ENCODE measurements around the gene PCDHGA6.
"Not testable (repeated sequence)": the region's sequence is repeated elsewhere in the genome, so short reads cannot be mapped to it uniquely, and the experiment has no call there.

The PCDHGA6 gene

DNA sequence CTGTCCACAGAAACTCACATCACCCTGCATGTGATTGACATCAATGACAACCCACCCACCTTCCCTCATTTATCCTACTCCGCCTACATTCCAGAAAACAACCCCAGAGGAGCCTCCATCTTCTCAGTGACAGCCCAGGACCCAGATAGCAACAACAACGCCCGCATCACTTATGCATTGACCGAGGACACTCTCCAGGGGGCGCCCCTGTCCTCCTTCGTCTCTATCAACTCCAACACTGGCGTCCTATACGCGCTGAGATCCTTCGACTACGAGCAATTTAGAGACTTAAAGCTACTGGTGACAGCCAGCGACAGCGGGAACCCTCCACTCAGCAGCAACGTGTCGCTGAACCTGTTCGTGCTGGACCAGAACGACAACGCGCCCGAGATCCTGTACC, 28.4 kb upstream of the PCDHGA6 start:
- Histone ChIP-seq H3K27me3 (ENCODE audit: control insufficient read depth in 1 of 2, insufficient read depth in 2 of 2, low read length in 2 of 2) (no peaks in the 10 kb centered on the region), H3K9me3 (ENCODE audit: low read length) (peaks cover 60% of the 10 kb centered on the region), H3K4me3 (ENCODE audit: low read depth in 1 of 2, low read length in 2 of 2) (peak overlapping the region in 1 of 2 donors; percentile 11), H3K27ac (ENCODE audit: low read depth, low read length) (no peak overlapping the region), H3K9ac (ENCODE audit: low read length) (no peak overlapping the region), H3K4me1 (ENCODE audit: insufficient read depth, low read length) (no peaks in the 10 kb centered on the region), H3K36me3 (ENCODE audit: insufficient read depth, low read length) (no peaks in the 10 kb centered on the region)

DNA sequence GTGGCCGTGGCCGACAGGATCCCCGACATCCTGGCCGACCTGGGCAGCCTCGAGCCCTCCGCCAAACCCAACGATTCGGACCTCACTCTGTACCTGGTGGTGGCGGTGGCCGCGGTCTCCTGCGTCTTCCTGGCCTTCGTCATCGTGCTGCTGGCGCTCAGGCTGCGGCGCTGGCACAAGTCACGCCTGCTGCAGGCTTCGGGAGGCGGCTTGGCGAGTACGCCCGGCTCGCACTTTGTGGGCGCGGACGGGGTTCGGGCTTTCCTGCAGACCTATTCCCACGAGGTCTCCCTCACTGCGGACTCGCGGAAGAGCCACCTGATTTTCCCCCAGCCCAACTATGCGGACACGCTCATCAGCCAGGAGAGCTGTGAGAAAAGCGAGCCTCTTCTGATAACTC, 27.7 kb upstream of the PCDHGA6 start:
- peaks cover 63% of the 10 kb centered on the region for H3K9me3 ChIP-seq (ENCODE audit: low read length)
- H3K36me3 ChIP-seq (ENCODE audit: insufficient read depth, low read length); H3K27me3 ChIP-seq (ENCODE audit: control insufficient read depth in 1 of 2, insufficient read depth in 2 of 2, low read length in 2 of 2); H3K27ac ChIP-seq (ENCODE audit: low read depth, low read length); H3K9ac ChIP-seq (ENCODE audit: low read length); H3K4me3 ChIP-seq (ENCODE audit: low read depth in 1 of 2, low read length in 2 of 2); H3K4me1 ChIP-seq (ENCODE audit: insufficient read depth, low read length): not testable (repeated sequence)

DNA sequence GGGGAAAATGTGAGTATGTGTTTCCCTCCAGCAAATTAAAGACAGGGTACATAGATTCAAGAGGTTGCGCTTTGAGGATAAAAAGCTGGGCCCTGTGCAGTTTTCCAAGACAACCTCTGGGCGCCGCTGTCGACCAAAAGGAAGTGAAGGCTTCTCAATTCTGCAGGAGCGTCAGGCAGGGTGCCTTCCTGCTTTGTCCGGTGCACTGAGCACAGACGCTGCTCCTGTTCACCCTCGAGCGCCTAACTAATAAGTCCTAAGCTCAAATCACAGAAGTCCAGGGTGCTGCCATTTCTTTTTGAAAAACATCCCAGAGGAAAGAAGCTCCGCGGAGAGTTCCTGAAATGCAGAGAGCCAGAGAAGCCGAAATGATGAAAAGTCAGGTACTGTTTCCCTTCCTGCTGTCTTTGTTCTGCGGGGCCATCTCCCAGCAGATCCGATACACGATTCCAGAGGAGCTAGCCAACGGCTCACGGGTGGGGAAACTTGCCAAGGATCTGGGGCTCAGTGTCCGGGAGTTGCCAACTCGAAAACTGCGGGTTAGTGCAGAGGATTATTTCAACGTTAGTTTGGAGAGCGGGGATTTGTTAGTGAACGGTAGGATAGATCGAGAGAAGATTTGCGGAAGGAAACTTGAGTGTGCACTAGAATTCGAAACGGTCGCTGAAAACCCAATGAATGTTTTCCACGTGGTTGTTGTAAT, 23.6 kb upstream of the PCDHGA6 start, which contains the start of gene PCDHGB1:
TSS of gene PCDHGB1 (plus strand) at position 183 of the 703 bp plus-strand sequence. CDS start at position 345, 162 bp downstream.
- H3K4me3 ChIP-seq (ENCODE audit: low read depth in 1 of 2, low read length in 2 of 2) = peak within 1 kb of the TSS; percentile 4 to 42
- H3K9ac ChIP-seq (ENCODE audit: low read length) = no peak within 1 kb of the TSS
- H3K9me3 ChIP-seq (ENCODE audit: low read length) = peaks cover 44% of the 10 kb centered on the region
- no peaks in the 10 kb centered on the region for H3K4me1 ChIP-seq (ENCODE audit: insufficient read depth, low read length)
- no peaks in the 10 kb centered on the region for H3K36me3 ChIP-seq (ENCODE audit: insufficient read depth, low read length)
- no peaks in the 10 kb centered on the region for H3K27me3 ChIP-seq (ENCODE audit: control insufficient read depth in 1 of 2, insufficient read depth in 2 of 2, low read length in 2 of 2)
- H3K27ac ChIP-seq (ENCODE audit: low read depth, low read length) = no peak within 1 kb of the TSS

DNA sequence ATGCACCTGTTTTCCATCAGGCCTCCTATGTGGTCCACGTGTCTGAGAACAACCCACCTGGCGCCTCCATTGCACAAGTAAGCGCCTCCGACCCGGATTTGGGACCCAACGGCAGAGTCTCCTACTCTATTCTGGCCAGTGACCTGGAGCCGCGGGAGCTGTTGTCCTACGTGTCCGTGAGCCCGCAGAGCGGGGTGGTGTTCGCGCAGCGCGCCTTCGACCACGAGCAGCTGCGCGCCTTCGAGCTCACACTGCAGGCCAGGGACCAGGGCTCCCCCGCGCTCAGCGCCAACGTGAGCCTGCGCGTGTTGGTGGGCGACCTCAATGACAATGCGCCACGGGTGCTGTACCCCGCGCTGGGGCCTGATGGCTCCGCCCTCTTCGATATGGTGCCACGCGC, 22.1 kb upstream of the PCDHGA6 start:
- H3K4me3 ChIP-seq (ENCODE audit: low read depth in 1 of 2, low read length in 2 of 2) = peak overlapping the region in 1 of 2 donors; percentile 42
- no peak overlapping the region for H3K9ac ChIP-seq (ENCODE audit: low read length)
- H3K9me3 ChIP-seq (ENCODE audit: low read length) = peaks cover 55% of the 10 kb centered on the region
- no peaks in the 10 kb centered on the region for H3K27me3 ChIP-seq (ENCODE audit: control insufficient read depth in 1 of 2, insufficient read depth in 2 of 2, low read length in 2 of 2)
- no peaks in the 10 kb centered on the region for H3K36me3 ChIP-seq (ENCODE audit: insufficient read depth, low read length)
- no peak overlapping the region for H3K27ac ChIP-seq (ENCODE audit: low read depth, low read length)
- H3K4me1 ChIP-seq (ENCODE audit: insufficient read depth, low read length) = no peaks in the 10 kb centered on the region

DNA sequence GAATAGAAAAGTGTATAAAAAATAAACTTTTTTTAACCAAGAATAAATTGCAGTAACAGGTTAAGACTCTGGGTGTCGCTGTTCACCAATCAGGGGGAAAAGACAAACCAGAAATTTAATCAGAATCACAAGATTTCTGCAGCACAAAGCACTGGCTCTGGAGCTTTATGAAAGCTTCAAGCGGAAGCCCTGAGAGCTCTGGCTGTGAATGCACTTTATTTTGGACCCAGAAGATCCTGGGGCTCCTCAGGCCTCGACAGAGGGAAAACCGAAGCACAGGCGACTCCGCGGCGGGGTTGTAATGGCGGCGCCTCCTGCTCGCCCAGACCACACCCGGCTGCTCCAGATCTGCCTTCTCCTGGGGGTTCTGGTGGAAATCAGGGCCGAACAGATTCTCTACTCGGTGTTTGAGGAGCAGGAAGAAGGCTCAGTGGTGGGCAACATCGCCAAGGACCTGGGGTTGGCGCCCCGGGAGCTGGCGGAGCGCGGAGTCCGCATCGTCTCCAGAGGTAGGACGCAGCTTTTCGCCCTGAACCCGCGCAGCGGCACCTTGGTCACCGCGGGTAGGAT, 18.7 kb upstream of the PCDHGA6 start, which contains the start of gene PCDHGA4:
TSS of gene PCDHGA4 (plus strand) at position 122 of the 570 bp plus-strand sequence. CDS start at position 209, 87 bp downstream.
- H3K9me3 ChIP-seq (ENCODE audit: low read length) = peaks cover 48% of the 10 kb centered on the region

DNA sequence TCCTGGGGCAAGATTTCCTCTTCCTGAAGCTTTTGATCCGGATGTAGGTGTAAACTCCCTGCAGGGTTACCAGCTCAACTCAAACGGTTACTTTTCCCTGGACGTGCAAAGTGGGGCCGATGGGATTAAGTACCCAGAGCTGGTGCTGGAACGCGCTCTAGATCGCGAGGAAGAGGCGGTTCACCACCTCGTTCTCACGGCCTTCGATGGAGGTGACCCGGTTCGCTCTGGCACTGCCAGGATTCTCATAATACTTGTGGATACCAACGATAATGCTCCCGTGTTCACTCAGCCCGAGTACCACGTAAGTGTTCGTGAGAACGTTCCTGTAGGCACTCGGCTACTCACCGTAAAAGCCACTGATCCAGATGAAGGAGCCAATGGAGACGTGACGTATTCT, 18.1 kb upstream of the PCDHGA6 start:
- peaks cover 48% of the 10 kb centered on the region for H3K9me3 ChIP-seq (ENCODE audit: low read length)
- no peaks in the 10 kb centered on the region for H3K27me3 ChIP-seq (ENCODE audit: control insufficient read depth in 1 of 2, insufficient read depth in 2 of 2, low read length in 2 of 2)
- H3K27ac ChIP-seq (ENCODE audit: low read depth, low read length) = no peak overlapping the region
- H3K4me3 ChIP-seq (ENCODE audit: low read depth in 1 of 2, low read length in 2 of 2) = peak overlapping the region; percentile 5 to 12
- H3K36me3 ChIP-seq (ENCODE audit: insufficient read depth, low read length) = no peaks in the 10 kb centered on the region
- H3K4me1 ChIP-seq (ENCODE audit: insufficient read depth, low read length) = no peaks in the 10 kb centered on the region
- no peak overlapping the region for H3K9ac ChIP-seq (ENCODE audit: low read length)

More for the DNA sequence above, 18.7 kb upstream of the PCDHGA6 start, which contains the start of gene PCDHGA4:
- no peaks in the 10 kb centered on the region for H3K27me3 ChIP-seq (ENCODE audit: control insufficient read depth in 1 of 2, insufficient read depth in 2 of 2, low read length in 2 of 2)
- no peaks in the 10 kb centered on the region for H3K4me1 ChIP-seq (ENCODE audit: insufficient read depth, low read length)
- H3K36me3 ChIP-seq (ENCODE audit: insufficient read depth, low read length) = no peaks in the 10 kb centered on the region
- no peak within 1 kb of the TSS for H3K9ac ChIP-seq (ENCODE audit: low read length)
- peak within 1 kb of the TSS; percentile 5 to 12 for H3K4me3 ChIP-seq (ENCODE audit: low read depth in 1 of 2, low read length in 2 of 2)
- H3K27ac ChIP-seq (ENCODE audit: low read depth, low read length) = no peak within 1 kb of the TSS

DNA sequence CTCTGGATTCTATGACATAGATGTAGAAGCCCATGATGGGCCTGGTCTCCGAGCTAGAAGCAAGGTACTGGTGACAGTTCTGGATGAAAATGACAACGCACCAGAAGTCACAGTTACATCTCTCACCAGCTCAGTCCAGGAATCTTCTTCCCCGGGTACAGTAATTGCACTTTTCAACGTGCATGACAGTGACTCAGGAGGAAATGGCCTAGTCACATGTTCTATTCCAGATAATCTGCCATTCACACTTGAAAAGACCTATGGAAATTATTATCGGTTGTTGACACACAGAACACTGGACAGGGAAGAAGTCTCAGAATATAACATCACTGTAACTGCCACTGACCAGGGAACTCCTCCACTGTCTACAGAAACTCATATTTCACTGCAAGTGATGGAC, 17.6 kb upstream of the PCDHGA6 start:
- Histone ChIP-seq H3K4me3 (ENCODE audit: low read depth in 1 of 2, low read length in 2 of 2) (peak overlapping the region in 1 of 2 donors; percentile 5), H3K27ac (ENCODE audit: low read depth, low read length) (no peak overlapping the region), H3K36me3 (ENCODE audit: insufficient read depth, low read length) (no peaks in the 10 kb centered on the region), H3K9me3 (ENCODE audit: low read length) (peaks cover 48% of the 10 kb centered on the region), H3K4me1 (ENCODE audit: insufficient read depth, low read length) (no peaks in the 10 kb centered on the region), H3K9ac (ENCODE audit: low read length) (no peak overlapping the region), H3K27me3 (ENCODE audit: control insufficient read depth in 1 of 2, insufficient read depth in 2 of 2, low read length in 2 of 2) (no peaks in the 10 kb centered on the region)

DNA sequence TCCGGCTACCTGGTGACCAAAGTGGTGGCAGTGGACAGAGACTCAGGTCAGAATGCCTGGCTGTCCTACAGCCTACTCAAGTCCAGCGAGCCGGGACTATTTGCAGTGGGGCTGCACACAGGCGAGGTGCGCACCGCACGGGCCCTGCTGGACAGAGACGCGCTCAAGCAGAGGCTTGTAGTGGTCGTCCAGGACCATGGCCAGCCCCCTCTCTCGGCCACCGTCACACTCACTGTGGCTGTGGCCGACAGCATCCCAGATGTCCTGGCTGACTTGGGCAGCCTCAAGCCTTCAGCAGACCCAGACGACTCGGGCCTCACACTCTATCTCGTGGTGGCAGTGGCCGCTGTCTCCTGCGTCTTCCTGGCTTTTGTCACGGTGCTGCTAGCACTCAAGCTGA, 16.7 kb upstream of the PCDHGA6 start:
- H3K27me3 ChIP-seq (ENCODE audit: control insufficient read depth in 1 of 2, insufficient read depth in 2 of 2, low read length in 2 of 2) = no peaks in the 10 kb centered on the region
- no peaks in the 10 kb centered on the region for H3K4me1 ChIP-seq (ENCODE audit: insufficient read depth, low read length)
- no peak overlapping the region for H3K27ac ChIP-seq (ENCODE audit: low read depth, low read length)
- no peaks in the 10 kb centered on the region for H3K36me3 ChIP-seq (ENCODE audit: insufficient read depth, low read length)
- H3K4me3 ChIP-seq (ENCODE audit: low read depth in 1 of 2, low read length in 2 of 2) = peak overlapping the region in 1 of 2 donors; percentile 5
- H3K9ac ChIP-seq (ENCODE audit: low read length) = no peak overlapping the region
- H3K9me3 ChIP-seq (ENCODE audit: low read length) = peaks cover 48% of the 10 kb centered on the region

DNA sequence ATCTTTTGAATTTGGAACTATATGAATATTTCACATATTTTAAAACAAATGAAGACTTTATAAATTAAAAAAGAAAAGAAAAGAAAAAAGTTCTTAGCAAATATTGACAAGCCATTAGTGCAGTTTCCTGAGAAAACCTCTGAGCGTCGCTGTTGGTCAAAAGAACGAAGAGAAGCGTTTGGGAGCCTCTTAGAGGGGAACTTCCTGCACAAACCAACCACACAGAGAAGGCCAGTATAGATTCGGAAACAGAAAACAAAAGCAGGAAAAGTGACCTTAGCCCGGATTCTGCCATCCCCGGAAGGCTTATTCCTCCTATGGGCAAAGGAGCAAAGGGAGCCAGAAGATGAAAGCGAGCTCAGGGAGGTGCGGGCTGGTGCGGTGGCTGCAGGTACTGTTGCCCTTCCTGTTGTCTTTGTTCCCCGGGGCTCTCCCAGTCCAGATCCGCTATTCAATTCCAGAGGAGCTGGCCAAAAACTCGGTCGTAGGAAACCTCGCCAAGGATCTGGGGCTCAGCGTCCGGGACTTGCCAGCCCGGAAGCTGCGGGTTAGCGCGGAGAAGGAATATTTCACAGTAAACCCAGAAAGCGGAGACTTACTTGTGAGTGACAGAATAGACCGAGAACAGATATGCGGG, 13.8 kb upstream of the PCDHGA6 start, which contains the start of gene PCDHGB2:
TSS of gene PCDHGB2 (plus strand) at position 205 of the 637 bp plus-strand sequence. CDS start at position 347, 142 bp downstream.
- H3K4me3 ChIP-seq (ENCODE audit: low read depth in 1 of 2, low read length in 2 of 2) = peak within 1 kb of the TSS; percentile 11 to 14
- no peaks in the 10 kb centered on the region for H3K27me3 ChIP-seq (ENCODE audit: control insufficient read depth in 1 of 2, insufficient read depth in 2 of 2, low read length in 2 of 2)
- H3K9me3 ChIP-seq (ENCODE audit: low read length) = peaks cover 56% of the 10 kb centered on the region
- no peaks in the 10 kb centered on the region for H3K36me3 ChIP-seq (ENCODE audit: insufficient read depth, low read length)
- no peak within 1 kb of the TSS for H3K27ac ChIP-seq (ENCODE audit: low read depth, low read length)
- H3K9ac ChIP-seq (ENCODE audit: low read length) = no peak within 1 kb of the TSS
- H3K4me1 ChIP-seq (ENCODE audit: insufficient read depth, low read length) = no peaks in the 10 kb centered on the region

DNA sequence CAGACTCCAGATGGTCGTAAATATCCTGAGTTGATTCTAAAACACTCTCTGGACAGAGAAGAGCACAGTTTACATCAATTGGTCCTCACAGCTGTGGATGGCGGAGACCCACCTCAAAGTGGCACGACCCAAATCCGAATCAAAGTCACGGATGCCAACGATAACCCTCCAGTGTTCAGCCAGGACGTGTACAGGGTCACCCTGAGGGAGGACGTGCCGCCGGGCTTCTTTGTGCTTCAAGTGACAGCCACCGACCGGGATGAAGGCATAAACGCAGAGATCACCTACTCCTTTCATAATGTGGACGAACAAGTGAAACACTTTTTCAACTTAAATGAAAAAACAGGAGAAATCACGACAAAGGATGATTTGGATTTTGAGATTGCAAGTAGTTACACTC, 13.0 kb upstream of the PCDHGA6 start:
- Histone ChIP-seq H3K4me3 (ENCODE audit: low read depth in 1 of 2, low read length in 2 of 2) (peak overlapping the region in 1 of 2 donors; percentile 14), H3K27ac (ENCODE audit: low read depth, low read length) (no peak overlapping the region), H3K9ac (ENCODE audit: low read length) (no peak overlapping the region), H3K36me3 (ENCODE audit: insufficient read depth, low read length) (no peaks in the 10 kb centered on the region), H3K9me3 (ENCODE audit: low read length) (peaks cover 57% of the 10 kb centered on the region), H3K4me1 (ENCODE audit: insufficient read depth, low read length) (no peaks in the 10 kb centered on the region), H3K27me3 (ENCODE audit: control insufficient read depth in 1 of 2, insufficient read depth in 2 of 2, low read length in 2 of 2) (no peaks in the 10 kb centered on the region)

DNA sequence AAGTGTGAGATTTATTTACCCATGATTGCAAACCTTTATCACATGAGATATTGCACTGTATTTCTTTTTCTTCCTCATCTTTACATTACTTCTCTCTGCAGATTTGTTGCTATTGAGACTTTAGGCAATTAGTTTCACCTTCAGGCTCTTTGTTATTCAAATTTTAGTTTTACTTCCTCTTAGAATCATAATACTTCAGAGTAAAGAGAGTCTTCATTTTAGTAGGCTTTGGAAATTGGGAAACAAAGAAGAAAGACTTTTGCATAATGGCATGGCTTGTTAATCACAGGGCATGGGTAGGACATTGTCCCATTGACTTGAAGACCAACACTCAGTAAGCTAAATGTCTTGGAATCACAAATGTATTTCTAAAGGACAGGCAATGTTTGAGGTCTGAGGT, 11.0 kb upstream of the PCDHGA6 start:
- Histone ChIP-seq H3K36me3 (ENCODE audit: insufficient read depth, low read length) (no peaks in the 10 kb centered on the region), H3K27me3 (ENCODE audit: control insufficient read depth in 1 of 2, insufficient read depth in 2 of 2, low read length in 2 of 2) (no peaks in the 10 kb centered on the region), H3K9ac (ENCODE audit: low read length) (no peak overlapping the region), H3K4me3 (ENCODE audit: low read depth in 1 of 2, low read length in 2 of 2) (no peak overlapping the region), H3K4me1 (ENCODE audit: insufficient read depth, low read length) (no peaks in the 10 kb centered on the region), H3K9me3 (ENCODE audit: low read length) (peaks cover 58% of the 10 kb centered on the region), H3K27ac (ENCODE audit: low read depth, low read length) (no peak overlapping the region)
